GM12878 (cell line): Measurements from ENCODE around the gene CDKN1B. TPM values are rescaled to one million over a fixed set of nuclear protein-coding genes. Genes with fewer than 3 reads are reported as not detected.
A peak's percentile ranks its signal among the peaks of the same experiment; 100 is the strongest.

Source experiments
- BHLHE40 ChIP-seq, 2 experiments: fragments of 450-650 bp in 1 of 2; IDR thresholded peaks; 2 replicates each; pipeline ENCODE4 v1.6.1; 2011 to 2017; ENCODE audit warnings: low read depth in 2 of 2, borderline replicate concordance in 1 of 2, improper control_type of control experiment in 1 of 2, low read length in 1 of 2, mild to moderate bottlenecking in 1 of 2
- CBFB ChIP-seq: IDR thresholded peaks from 2 replicates; pipeline ENCODE4 v1.6.1; 2016; ENCODE audit warnings: antibody characterized with exemption, low read depth
- CHD4 ChIP-seq: fragments of 200-600 bp; sonication (generic); IDR thresholded peaks from 2 replicates; pipeline ENCODE4 v1.6.1; 2016; ENCODE audit warnings: mild to moderate bottlenecking
- EED ChIP-seq: sonication (generic); IDR thresholded peaks from 2 replicates; pipeline ENCODE4 v1.6.1; 2016; ENCODE audit warnings: antibody characterized with exemption, low read depth
- EP300 ChIP-seq, 2 experiments: fragments of 150-350 bp in 1 of 2; IDR thresholded peaks; 2 replicates each; pipeline ENCODE4 v1.6.1; 2011 to 2012; ENCODE audit warnings: low read depth in 2 of 2, low read length in 2 of 2, borderline replicate concordance in 1 of 2, improper control_type of control experiment in 1 of 2, inconsistent platforms in 1 of 2; ENCODE audit not compliant: control insufficient read depth in 1 of 2
- HDAC2 ChIP-seq: fragments of 200-600 bp; sonication (generic); IDR thresholded peaks from 2 replicates; pipeline ENCODE4 v1.6.1; 2017
- JUNB ChIP-seq: IDR thresholded peaks from 2 replicates; pipeline ENCODE4 v1.6.1; 2016; ENCODE audit warnings: antibody characterized with exemption, mild to moderate bottlenecking
- NKRF ChIP-seq: fragments of 450-650 bp; conservative IDR thresholded peaks from 2 replicates; pipeline ENCODE4 v1.6.1; 2017; ENCODE audit warnings: mild to moderate bottlenecking, moderate library complexity
- RELB ChIP-seq: fragments of 450-650 bp; IDR thresholded peaks from 2 replicates; pipeline ENCODE4 v1.6.1; 2017; ENCODE audit warnings: low read depth, mild to moderate bottlenecking, moderate library complexity
- SP1 ChIP-seq: IDR thresholded peaks from one replicate; pipeline ENCODE4 v1.6.1; 2011; ENCODE audit warnings: low read depth, low read length
- SRF ChIP-seq, 2 experiments: IDR thresholded peaks; 2 replicates each; pipeline ENCODE4 v1.6.1; 2011; ENCODE audit warnings: low read depth in 2 of 2, low read length in 2 of 2, mild to moderate bottlenecking in 1 of 2, moderate library complexity in 1 of 2
- USF1 ChIP-seq: IDR thresholded peaks from 2 replicates; pipeline ENCODE4 v1.6.1; 2011; ENCODE audit warnings: borderline replicate concordance, low read depth, mild to moderate bottlenecking, moderate library complexity, mixed read lengths, low read length; ENCODE audit not compliant: insufficient read depth; ENCODE audit errors: extremely low read length
- USF2 ChIP-seq: IDR thresholded peaks from 2 replicates; pipeline ENCODE4 v1.6.1; 2011; ENCODE audit warnings: low read depth, low read length, improper control_type of control experiment, borderline replicate concordance
- YBX1 ChIP-seq: fragments of 450-650 bp; IDR thresholded peaks from 2 replicates; pipeline ENCODE4 v1.6.1; 2016; ENCODE audit warnings: antibody characterized with exemption
- ZBTB11 ChIP-seq: fragments of 450-650 bp; formaldehyde crosslinking; IDR thresholded peaks from 2 replicates; pipeline ENCODE4 v1.5.0; 2022; ENCODE audit warnings: mild to moderate bottlenecking, missing genetic modification characterization
- ZBTB33 ChIP-seq: fragments of 450-650 bp; IDR thresholded peaks from 2 replicates; pipeline ENCODE4 v1.6.1; 2017; ENCODE audit warnings: mild to moderate bottlenecking
- ZNF217 ChIP-seq: fragments of 450-650 bp; IDR thresholded peaks from 2 replicates; pipeline ENCODE4 v1.6.1; 2017; ENCODE audit warnings: antibody characterized with exemption, mild to moderate bottlenecking
- polyA plus RNA-seq, 11 experiments: library from polyadenylated mRNA; depleted of rRNA in 4 of 11; unstranded in 6 of 11; stranded (reverse) in 5 of 11; fragments of >200 nt; fragmentation: Nextera tagmentation in 4 of 11; fragmentation: Illumina TruSeq in 1 of 11; extraction: Ambion mirVana in 4 of 11; extraction: Trizol in 1 of 11; gene quantifications; 1 replicate in 1 of 11; 2 replicates in 10 of 11; pipeline versions ENCODE4 v1.2.1 to v1.2.3, GENCODE V29; 2011 to 2016; ENCODE audit warnings: inconsistent platforms in 2 of 11, missing spikeins in 2 of 11, low read depth in 1 of 11
- total RNA-seq, 4 experiments: library from RNA; depleted of rRNA in 3 of 4; stranded (reverse); fragments of >200 nt in 3 of 4; fragmentation: Illumina TruSeq in 1 of 4; extraction: Trizol in 1 of 4; gene quantifications; 2 replicates each; pipeline versions ENCODE4 v1.2.1 to v1.2.3, GENCODE V29; 2013 to 2021

The CDKN1B gene
- total and polyA plus RNA-seq, 10 of the 15 experiments (the other 5 are each of a cell fraction or from before 2014, with no cell fraction given): 4.2 to 39.1 (median 23.1) TPM

- TF ChIP-seq USF1: no peak
- TF ChIP-seq BHLHE40 (IDR thresholded peaks at IDR 0.05; ENCODE audit: borderline replicate concordance in 1 of 2, low read depth in 2 of 2, low read length in 1 of 2): peak in 1 of 2 experiments; percentile 36; a peak in 2 of 4 replicates
- no peak for TF ChIP-seq CBFB
- TF ChIP-seq JUNB: peak; percentile 65
- no peak for TF ChIP-seq ZBTB11 (CRISPR knock-in tag)
- no peak for TF ChIP-seq ZBTB33
- peak; percentile 39 to 63; a peak in 2 of 4 replicates for TF ChIP-seq EP300 (IDR thresholded peaks at IDR 0.05; ENCODE audit: borderline replicate concordance in 1 of 2, control insufficient read depth in 1 of 2, low read depth in 2 of 2, low read length in 2 of 2)
- peak; percentile 85 for TF ChIP-seq NKRF
- TF ChIP-seq CHD4: no peak
- TF ChIP-seq ZNF217: no peak
- TF ChIP-seq EED: no peak
- TF ChIP-seq SRF (IDR thresholded peaks at IDR 0.05; ENCODE audit: low read depth in 2 of 2, low read length in 2 of 2): no peak
- TF ChIP-seq YBX1: no peak
- no peak for TF ChIP-seq USF2
- TF ChIP-seq RELB: peak; percentile 73; the same call in 1 of the 2 replicates
- TF ChIP-seq HDAC2: no peak
- TF ChIP-seq SP1: no peak
Measured at GRCh38 chr12:12696562-12697383, 20.4 kb upstream of the CDKN1B start (continued).
